ENCODE results near the gene HMGXB3. TPM values are rescaled to one million over a fixed set of nuclear protein-coding genes. Genes with fewer than 3 reads are reported as not detected.

HMGXB3 gene
- total RNA-seq, 1 donor from 2014 or later: 64.0 TPM

DNA sequence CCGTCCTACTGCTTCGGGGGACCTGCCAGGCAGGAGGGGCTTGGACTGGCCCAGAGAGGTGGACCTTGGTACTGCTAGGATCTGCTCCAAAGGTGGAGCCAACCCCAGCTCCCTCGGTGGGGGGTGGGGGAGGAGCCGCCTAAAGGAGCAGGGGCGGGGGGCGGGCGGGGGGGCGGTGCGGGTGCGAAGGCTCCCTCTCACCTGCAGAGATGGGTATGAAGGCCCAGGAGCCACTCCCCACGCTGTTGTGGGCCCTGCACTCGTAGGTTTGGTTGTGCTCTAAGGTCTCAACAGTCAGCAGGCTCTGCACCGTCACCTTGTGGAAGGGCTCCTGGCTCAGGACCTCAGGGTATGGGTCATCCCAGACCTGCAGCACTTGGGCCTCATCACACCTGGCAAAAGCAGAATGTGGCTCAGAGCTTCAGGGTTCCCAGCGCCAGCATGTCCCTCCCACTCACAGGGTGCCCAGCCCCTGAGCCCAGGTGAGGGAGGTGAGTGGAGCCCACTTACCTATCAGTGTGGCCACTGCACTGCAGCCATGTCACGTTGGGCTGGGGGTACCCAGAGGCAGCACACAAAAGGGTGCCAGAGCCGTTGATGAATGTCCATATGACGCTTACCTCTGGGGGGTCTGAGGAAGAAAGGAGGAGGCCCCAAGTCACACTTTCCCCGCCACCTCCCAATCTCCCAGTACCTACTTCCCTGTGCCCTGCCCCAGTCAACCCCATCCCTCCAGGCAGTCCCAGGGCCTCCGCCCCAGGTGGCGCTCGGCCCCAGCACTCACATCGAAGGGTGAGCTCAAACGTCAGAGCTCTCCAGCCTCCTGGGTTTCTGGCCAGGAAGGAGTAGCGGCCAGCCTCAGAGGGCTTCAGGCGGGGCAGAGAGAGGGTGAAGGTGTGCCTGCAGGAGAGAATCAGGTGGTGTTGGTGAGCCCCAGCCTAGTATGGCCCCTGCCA, 69.4 kb downstream of the HMGXB3 start:
- no peaks in the 10 kb centered on the region for H3K27me3 ChIP-seq (ENCODE audit: control insufficient read depth, insufficient read depth, low read length)
- H3K36me3 ChIP-seq (ENCODE audit: control insufficient read depth, insufficient read depth, low read length): no peaks in the 10 kb centered on the region
- DNase-seq (ENCODE audit: low read depth): no peak
- H3K4me3 ChIP-seq (ENCODE audit: low read depth, low read length): no peak overlapping the region
- TF ChIP-seq, protein P1, sequence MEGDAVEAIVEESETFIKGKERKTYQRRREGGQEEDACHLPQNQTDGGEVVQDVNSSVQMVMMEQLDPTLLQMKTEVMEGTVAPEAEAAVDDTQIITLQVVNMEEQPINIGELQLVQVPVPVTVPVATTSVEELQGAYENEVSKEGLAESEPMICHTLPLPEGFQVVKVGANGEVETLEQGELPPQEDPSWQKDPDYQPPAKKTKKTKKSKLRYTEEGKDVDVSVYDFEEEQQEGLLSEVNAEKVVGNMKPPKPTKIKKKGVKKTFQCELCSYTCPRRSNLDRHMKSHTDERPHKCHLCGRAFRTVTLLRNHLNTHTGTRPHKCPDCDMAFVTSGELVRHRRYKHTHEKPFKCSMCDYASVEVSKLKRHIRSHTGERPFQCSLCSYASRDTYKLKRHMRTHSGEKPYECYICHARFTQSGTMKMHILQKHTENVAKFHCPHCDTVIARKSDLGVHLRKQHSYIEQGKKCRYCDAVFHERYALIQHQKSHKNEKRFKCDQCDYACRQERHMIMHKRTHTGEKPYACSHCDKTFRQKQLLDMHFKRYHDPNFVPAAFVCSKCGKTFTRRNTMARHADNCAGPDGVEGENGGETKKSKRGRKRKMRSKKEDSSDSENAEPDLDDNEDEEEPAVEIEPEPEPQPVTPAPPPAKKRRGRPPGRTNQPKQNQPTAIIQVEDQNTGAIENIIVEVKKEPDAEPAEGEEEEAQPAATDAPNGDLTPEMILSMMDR (IDR thresholded peaks at IDR 0.05; ENCODE audit: insufficient read depth, low read length, poor library complexity, severe bottlenecking): no peak

DNA sequence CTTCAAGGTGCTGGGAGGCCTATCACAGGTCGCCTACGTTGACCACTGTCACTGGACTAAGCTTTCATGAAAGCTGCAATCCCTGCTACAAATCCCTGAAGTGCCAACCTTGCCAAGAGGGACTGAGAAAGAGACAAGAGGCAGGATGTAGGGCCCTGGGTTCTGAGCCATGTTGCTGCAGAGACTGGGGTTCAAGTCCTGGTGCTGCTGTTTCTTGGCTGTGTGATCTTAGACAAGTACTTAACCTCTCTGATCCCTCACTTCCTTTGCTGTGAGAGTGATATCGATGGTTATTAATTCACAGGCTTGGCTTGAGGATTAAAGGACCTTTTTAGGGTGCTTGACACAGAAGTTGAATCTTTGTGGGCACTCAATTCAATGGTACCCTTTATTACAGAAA, 70.3 kb downstream of the HMGXB3 start:
- TF ChIP-seq, protein P1 (IDR thresholded peaks at IDR 0.05; ENCODE audit: insufficient read depth, low read length, poor library complexity, severe bottlenecking): no peak
- DNase-seq (ENCODE audit: low read depth): no peak
- H3K27me3 ChIP-seq (ENCODE audit: control insufficient read depth, insufficient read depth, low read length): peaks cover 5% of the 10 kb centered on the region

DNA sequence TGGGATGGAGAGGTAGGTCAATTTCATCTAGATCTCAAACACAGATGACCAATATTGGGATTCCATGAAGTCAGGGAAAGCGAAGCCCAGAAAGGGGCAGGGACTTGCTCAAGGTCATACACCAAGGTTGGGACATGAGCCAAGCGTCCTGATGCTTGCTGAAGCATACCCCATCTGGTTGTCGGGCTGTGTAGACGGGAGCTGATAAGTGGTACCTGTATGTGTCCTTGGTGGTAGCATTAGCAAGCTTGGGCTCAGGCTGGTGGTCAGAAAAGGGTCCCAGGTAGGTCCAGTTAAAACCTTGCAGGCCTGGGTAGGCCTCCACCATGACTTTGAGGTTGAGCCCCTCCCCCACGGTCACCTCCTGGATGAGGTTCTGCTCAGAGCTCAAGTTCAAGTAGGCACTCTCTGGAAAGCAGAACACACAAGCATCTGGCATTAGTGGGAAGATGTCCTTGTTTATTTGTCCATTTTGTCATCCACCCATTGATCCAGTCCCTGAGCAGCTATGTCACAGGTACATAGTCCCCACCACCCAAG, 72.6 kb downstream of the HMGXB3 start:
- TF ChIP-seq, protein P1 (IDR thresholded peaks at IDR 0.05; ENCODE audit: insufficient read depth, low read length, poor library complexity, severe bottlenecking): no peak
- Histone ChIP-seq H3K27me3 (ENCODE audit: control insufficient read depth, insufficient read depth, low read length) (peaks cover 7% of the 10 kb centered on the region), H3K4me3 (ENCODE audit: low read depth, low read length) (no peak overlapping the region), H3K36me3 (ENCODE audit: control insufficient read depth, insufficient read depth, low read length) (no peaks in the 10 kb centered on the region)
- DNase-seq (ENCODE audit: low read depth): no peak

More for the DNA sequence above, 70.3 kb downstream of the HMGXB3 start:
- no peak overlapping the region for H3K4me3 ChIP-seq (ENCODE audit: low read depth, low read length)
- H3K36me3 ChIP-seq (ENCODE audit: control insufficient read depth, insufficient read depth, low read length): no peaks in the 10 kb centered on the region

DNA sequence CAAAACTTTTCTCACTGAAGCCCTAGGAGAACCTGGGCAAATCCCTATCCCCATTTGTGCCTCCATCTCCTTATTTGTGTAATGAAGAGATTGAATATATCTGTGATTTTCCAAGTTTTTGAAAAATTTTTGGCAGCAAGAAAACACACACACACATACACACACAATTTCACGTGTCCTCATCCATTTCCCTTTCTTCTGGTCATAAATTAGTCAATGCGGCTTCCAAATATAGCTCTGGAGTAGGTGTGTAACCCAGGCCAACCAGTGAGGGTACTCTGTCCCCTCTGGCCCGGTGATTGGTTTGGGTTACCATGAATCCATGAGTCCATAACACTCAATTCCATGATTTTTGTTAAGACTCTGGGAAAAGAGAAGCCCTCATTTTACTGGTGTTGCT, 73.1 kb downstream of the HMGXB3 start:
- TF ChIP-seq, protein P1 (IDR thresholded peaks at IDR 0.05; ENCODE audit: insufficient read depth, low read length, poor library complexity, severe bottlenecking): no peak
- Histone ChIP-seq H3K27me3 (ENCODE audit: control insufficient read depth, insufficient read depth, low read length) (peaks cover 7% of the 10 kb centered on the region), H3K36me3 (ENCODE audit: control insufficient read depth, insufficient read depth, low read length) (no peaks in the 10 kb centered on the region), H3K4me3 (ENCODE audit: low read depth, low read length) (no peak overlapping the region)
- no peak for DNase-seq (ENCODE audit: low read depth)

DNA sequence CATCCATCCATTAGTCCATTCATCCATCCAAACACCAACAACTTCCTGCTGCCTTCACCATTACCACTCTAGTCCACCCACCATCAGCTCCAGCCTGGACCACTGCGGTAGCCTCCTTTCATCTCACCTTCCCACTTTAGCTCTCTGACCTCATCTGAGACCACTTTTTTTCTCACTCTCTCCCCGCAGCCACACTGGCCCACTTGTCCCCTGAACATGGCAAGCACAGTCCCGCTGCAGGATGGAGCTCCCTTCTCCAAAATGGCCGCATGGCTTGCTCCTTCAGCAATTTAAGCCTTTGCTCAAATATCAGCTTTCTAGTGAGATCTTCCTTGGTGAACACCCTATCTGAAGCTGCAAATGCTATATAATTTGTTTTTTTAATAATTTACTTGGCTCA, 74.7 kb downstream of the HMGXB3 start:
- TF ChIP-seq, protein P1 (IDR thresholded peaks at IDR 0.05; ENCODE audit: insufficient read depth, low read length, poor library complexity, severe bottlenecking): no peak
- no peak for DNase-seq (ENCODE audit: low read depth)
- peaks cover 7% of the 10 kb centered on the region for H3K27me3 ChIP-seq (ENCODE audit: control insufficient read depth, insufficient read depth, low read length)
- H3K4me3 ChIP-seq (ENCODE audit: low read depth, low read length): no peak overlapping the region
- H3K36me3 ChIP-seq (ENCODE audit: control insufficient read depth, insufficient read depth, low read length): no peaks in the 10 kb centered on the region
